Posterior vena cava (tissue), 2 donors: Measurements from ENCODE around the gene BCAS1. TPM values are rescaled to one million over a fixed set of nuclear protein-coding genes. Genes with fewer than 3 reads are reported as not detected.

Experiments used
- DNase-seq: peaks from one replicate; pipeline ENCODE4 v3.0.0-alpha.2; 2020; ENCODE audit warnings: low spot score
- intact Hi-C, 2 donors: fragments of 100-400 bp; cut with DNase I; formaldehyde crosslinking; loops; one replicate each; pipeline versions ENCODE4 v1.14.1 to v1.14.2; 2022 to 2023
- total RNA-seq, 2 donors: library from RNA; stranded (reverse); fragmentation: NEBNext Ultra II Directional; extraction: Animal tissue kit (Norgen Biotek cat#: 25700); gene quantifications; one replicate each; pipeline ENCODE4 v1.2.1, GENCODE V29; 2021
- donor health status: DM: yes; HTN: yes; CAD: no.
- donor health status: DM: yes; HTN: yes; CAD: no.

BCAS1 gene
- total RNA-seq, 2 donors from 2014 or later = 0.86 to 1.8 TPM

- intact Hi-C loops = no loop called here
- DNase-seq = no peak
Measured at GRCh38 chr20:53907968-53908751, 162.2 kb downstream of the BCAS1 start.

- intact Hi-C loops = no loop called here
- DNase-seq = no peak
Measured at GRCh38 chr20:53905820-53906191, 164.6 kb downstream of the BCAS1 start.

- intact Hi-C loops = no loop called here
- no peak for DNase-seq
Measured at GRCh38 chr20:53905019-53905819, 165.2 kb downstream of the BCAS1 start.

- no peak for DNase-seq
- intact Hi-C loops = no loop called here
Measured at GRCh38 chr20:53904261-53904660, 166.1 kb downstream of the BCAS1 start.

GRCh38 chr20:53903652-53903987 is 166.8 kb downstream of the BCAS1 start:
- no peak for DNase-seq
- intact Hi-C loops = no loop called here

GRCh38 chr20:53902968-53903651 is 167.3 kb downstream of the BCAS1 start:
- DNase-seq = no peak
- intact Hi-C loops = no loop called here

GRCh38 chr20:53901497-53902096 is 168.8 kb downstream of the BCAS1 start:
- intact Hi-C loops = no loop called here
- no peak for DNase-seq

GRCh38 chr20:53901064-53901463 is 169.3 kb downstream of the BCAS1 start:
- DNase-seq = no peak
- intact Hi-C loops = no loop called here

- intact Hi-C loops = no loop called here
- no peak for DNase-seq
Measured at GRCh38 chr20:53900380-53900999, 169.9 kb downstream of the BCAS1 start.

GRCh38 chr20:53899351-53900167 is 170.8 kb downstream of the BCAS1 start:
- intact Hi-C loops = no loop called here
- no peak for DNase-seq

- intact Hi-C loops = no loop called here
- no peak for DNase-seq
Measured at GRCh38 chr20:53898556-53898931, 171.8 kb downstream of the BCAS1 start.

GRCh38 chr20:53897884-53898555 is 172.4 kb downstream of the BCAS1 start:
- intact Hi-C loops = no loop called here
- no peak for DNase-seq

- DNase-seq = no peak
- intact Hi-C loops = no loop called here
Measured at GRCh38 chr20:53896647-53897046, 173.7 kb downstream of the BCAS1 start.

- no peak for DNase-seq
- intact Hi-C loops = no loop called here
Measured at GRCh38 chr20:53896041-53896440, 174.4 kb downstream of the BCAS1 start.

GRCh38 chr20:53895385-53895755 is 175.0 kb downstream of the BCAS1 start:
- intact Hi-C loops = no loop called here
- DNase-seq = no peak

GRCh38 chr20:53894707-53895384 is 175.5 kb downstream of the BCAS1 start:
- intact Hi-C loops = no loop called here
- DNase-seq = no peak
